ENCODE measurements around the gene PRRC2A.

The PRRC2A gene

DNA sequence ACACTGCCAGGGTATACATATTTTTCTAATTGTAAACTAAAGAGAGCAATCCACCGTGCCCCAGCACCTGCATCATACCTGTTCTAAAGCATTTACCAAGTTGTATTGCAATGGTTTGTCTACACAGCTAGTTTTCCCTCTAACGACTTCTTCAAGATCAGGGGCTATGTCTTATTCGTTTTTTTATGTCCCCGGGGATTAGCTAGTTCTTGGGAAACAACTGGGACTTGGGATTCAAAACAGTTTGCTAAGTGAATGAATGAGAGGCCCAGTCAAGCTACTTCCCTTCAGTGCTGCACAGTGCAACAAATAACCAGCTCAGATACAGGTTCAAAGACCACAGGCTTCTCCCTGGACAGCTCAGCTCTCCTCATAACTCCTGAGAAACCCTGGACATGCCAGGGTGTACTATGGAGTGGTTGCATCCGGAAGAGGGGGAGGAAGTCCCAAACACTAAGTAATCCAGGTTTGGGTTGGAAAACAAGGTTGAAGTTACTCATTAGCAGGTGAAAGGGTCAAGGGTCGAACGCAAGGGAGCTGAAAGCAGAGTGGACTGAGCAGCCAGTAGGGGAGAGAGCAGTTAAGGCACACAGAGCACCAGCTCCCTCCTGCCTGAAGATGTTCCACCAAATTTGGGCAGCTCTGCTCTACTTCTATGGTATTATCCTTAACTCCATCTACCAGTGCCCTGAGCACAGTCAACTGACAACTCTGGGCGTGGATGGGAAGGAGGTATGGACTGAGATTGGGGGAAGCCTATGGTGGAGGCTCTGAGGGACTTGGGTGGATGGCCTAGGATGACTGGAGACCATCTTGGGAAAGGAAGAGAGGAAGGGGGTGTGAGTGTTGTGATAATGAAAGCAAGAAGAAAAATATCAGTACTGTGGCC lies 35.1 kb downstream of the PRRC2A start, which contains the start of gene APOM (continued):
- TF ChIP-seq, protein P1, sequence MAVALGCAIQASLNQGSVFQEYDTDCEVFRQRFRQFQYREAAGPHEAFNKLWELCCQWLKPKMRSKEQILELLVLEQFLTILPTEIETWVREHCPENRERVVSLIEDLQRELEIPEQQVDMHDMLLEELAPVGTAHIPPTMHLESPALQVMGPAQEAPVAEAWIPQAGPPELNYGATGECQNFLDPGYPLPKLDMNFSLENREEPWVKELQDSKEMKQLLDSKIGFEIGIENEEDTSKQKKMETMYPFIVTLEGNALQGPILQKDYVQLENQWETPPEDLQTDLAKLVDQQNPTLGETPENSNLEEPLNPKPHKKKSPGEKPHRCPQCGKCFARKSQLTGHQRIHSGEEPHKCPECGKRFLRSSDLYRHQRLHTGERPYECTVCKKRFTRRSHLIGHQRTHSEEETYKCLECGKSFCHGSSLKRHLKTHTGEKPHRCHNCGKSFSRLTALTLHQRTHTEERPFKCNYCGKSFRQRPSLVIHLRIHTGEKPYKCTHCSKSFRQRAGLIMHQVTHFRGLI (tag by site-specific recombination; IDR thresholded peaks at IDR 0.05), result no peak
- TF ChIP-seq, protein P2, sequence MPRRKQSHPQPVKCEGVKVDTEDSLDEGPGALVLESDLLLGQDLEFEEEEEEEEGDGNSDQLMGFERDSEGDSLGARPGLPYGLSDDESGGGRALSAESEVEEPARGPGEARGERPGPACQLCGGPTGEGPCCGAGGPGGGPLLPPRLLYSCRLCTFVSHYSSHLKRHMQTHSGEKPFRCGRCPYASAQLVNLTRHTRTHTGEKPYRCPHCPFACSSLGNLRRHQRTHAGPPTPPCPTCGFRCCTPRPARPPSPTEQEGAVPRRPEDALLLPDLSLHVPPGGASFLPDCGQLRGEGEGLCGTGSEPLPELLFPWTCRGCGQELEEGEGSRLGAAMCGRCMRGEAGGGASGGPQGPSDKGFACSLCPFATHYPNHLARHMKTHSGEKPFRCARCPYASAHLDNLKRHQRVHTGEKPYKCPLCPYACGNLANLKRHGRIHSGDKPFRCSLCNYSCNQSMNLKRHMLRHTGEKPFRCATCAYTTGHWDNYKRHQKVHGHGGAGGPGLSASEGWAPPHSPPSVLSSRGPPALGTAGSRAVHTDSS (tag by site-specific recombination; IDR thresholded peaks at IDR 0.05), result no peak
- TF ChIP-seq ZNF660 (tag by site-specific recombination; IDR thresholded peaks at IDR 0.05) (no peak), ZNF677 (tag by site-specific recombination; IDR thresholded peaks at IDR 0.05) (no peak), KLF10 (tag by site-specific recombination; IDR thresholded peaks at IDR 0.05) (no peak)

DNA sequence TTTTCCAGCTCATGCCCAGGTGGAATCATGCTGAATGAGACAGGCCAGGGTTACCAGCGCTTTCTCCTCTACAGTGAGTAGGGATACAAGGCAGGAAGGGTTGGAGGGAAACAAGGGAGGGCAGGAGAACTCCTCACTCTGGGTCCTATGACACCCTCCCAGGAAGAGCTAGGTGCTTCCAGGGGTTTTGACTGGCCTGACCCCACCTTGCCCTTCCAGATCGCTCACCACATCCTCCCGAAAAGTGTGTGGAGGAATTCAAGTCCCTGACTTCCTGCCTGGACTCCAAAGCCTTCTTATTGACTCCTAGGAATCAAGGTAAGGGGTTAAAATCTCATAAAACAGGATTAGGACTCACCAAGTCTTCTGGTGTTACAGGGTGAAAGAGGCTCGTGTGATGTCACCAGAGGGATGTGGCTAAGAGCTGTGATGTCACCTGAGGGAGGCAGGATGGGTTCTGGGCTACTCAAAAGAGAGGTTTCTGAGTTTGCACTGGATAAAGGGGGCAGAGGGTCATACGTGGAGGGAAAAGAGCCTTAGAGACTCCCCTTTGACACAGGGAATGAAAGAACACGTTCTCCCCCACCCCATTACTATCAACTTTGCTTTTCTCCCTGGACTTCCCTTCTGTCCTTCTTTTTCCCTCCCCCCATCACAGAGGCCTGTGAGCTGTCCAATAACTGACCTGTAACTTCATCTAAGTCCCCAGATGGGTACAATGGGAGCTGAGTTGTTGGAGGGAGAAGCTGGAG lies 37.1 kb downstream of the PRRC2A start:
- Histone ChIP-seq H3K27ac (ENCODE audit: extremely low read depth, low read depth, low read length) (no peak overlapping the region), H3K4me3 (ENCODE audit: low read depth, low read length) (no peak overlapping the region), H3K9me3 (ENCODE audit: control insufficient read depth, insufficient read depth, low read depth, low read length) (no peaks in the 10 kb centered on the region), H3K4me1 (ENCODE audit: control insufficient read depth, insufficient read depth, low read length) (peaks cover 5% of the 10 kb centered on the region; the same call in 1 of the 2 replicates), H3K36me3 (ENCODE audit: control insufficient read depth in 2 of 2, insufficient read depth in 1 of 2, low read length in 2 of 2) (peaks cover 0 to 43% of the 10 kb centered on the region in 2 experiments; a peak in 2 of 3 replicates)
- CTCF ChIA-PET, result interaction anchor here (0.6 to 1.1 kb wide), 4 partner anchors 23 to 1217 kb away, joined by 3 to 4 read pairs (median 3); partner anchors contain the start of genes LST1 and LY6G5C
- POLR2A ChIA-PET, result interaction anchor here (0.9 to 3.2 kb wide), 5 partner anchors 9 to 314 kb away, joined by 3 to 11 read pairs (median 3); partner anchors contain the start of genes DXO, HSPA1B and PRRC2A
- TF ChIP-seq ZNF366 (tag by site-specific recombination; conservative IDR thresholded peaks at IDR 0.05) (peak; percentile 63), ZSCAN16 (tag by site-specific recombination; IDR thresholded peaks at IDR 0.05) (no peak), HOXD13 (CRISPR knock-in tag; IDR thresholded peaks at IDR 0.05; ENCODE audit: borderline replicate concordance) (0 out of 2 replicates have a peak, but pooled peaks have one; percentile 17), ZFP3 (tag by site-specific recombination; IDR thresholded peaks at IDR 0.05; ENCODE audit: low read depth) (no peak), SP2 (tag by site-specific recombination; IDR thresholded peaks at IDR 0.05) (0 out of 2 replicates have a peak, but pooled peaks have one; percentile 17), GLI2 (tag by site-specific recombination; IDR thresholded peaks at IDR 0.05; ENCODE audit: borderline replicate concordance, low read depth) (no peak), ZNF311 (tag by site-specific recombination; IDR thresholded peaks at IDR 0.05; ENCODE audit: borderline replicate concordance) (no peak), ZNF654 (tag by site-specific recombination; IDR thresholded peaks at IDR 0.05; ENCODE audit: low read depth) (no peak), SETDB1 (IDR thresholded peaks at IDR 0.05; ENCODE audit: insufficient read length, low read length) (no peak), SP7 (tag by site-specific recombination; IDR thresholded peaks at IDR 0.05) (no peak)
- TF ChIP-seq, protein P3, sequence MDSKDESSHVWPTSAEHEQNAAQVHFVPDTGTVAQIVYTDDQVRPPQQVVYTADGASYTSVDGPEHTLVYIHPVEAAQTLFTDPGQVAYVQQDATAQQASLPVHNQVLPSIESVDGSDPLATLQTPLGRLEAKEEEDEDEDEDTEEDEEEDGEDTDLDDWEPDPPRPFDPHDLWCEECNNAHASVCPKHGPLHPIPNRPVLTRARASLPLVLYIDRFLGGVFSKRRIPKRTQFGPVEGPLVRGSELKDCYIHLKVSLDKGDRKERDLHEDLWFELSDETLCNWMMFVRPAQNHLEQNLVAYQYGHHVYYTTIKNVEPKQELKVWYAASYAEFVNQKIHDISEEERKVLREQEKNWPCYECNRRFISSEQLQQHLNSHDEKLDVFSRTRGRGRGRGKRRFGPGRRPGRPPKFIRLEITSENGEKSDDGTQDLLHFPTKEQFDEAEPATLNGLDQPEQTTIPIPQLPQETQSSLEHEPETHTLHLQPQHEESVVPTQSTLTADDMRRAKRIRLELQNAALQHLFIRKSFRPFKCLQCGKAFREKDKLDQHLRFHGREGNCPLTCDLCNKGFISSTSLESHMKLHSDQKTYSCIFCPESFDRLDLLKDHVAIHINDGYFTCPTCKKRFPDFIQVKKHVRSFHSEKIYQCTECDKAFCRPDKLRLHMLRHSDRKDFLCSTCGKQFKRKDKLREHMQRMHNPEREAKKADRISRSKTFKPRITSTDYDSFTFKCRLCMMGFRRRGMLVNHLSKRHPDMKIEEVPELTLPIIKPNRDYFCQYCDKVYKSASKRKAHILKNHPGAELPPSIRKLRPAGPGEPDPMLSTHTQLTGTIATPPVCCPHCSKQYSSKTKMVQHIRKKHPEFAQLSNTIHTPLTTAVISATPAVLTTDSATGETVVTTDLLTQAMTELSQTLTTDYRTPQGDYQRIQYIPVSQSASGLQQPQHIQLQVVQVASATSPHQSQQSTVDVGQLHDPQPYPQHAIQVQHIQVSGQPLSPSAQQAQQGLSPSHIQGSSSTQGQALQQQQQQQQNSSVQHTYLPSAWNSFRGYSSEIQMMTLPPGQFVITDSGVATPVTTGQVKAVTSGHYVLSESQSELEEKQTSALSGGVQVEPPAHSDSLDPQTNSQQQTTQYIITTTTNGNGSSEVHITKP (tag by site-specific recombination; IDR thresholded peaks at IDR 0.05), result peak; percentile 84
- TF ChIP-seq, protein P4, sequence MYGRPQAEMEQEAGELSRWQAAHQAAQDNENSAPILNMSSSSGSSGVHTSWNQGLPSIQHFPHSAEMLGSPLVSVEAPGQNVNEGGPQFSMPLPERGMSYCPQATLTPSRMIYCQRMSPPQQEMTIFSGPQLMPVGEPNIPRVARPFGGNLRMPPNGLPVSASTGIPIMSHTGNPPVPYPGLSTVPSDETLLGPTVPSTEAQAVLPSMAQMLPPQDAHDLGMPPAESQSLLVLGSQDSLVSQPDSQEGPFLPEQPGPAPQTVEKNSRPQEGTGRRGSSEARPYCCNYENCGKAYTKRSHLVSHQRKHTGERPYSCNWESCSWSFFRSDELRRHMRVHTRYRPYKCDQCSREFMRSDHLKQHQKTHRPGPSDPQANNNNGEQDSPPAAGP (tag by site-specific recombination; IDR thresholded peaks at IDR 0.05), result no peak
- TF ChIP-seq, protein P5, sequence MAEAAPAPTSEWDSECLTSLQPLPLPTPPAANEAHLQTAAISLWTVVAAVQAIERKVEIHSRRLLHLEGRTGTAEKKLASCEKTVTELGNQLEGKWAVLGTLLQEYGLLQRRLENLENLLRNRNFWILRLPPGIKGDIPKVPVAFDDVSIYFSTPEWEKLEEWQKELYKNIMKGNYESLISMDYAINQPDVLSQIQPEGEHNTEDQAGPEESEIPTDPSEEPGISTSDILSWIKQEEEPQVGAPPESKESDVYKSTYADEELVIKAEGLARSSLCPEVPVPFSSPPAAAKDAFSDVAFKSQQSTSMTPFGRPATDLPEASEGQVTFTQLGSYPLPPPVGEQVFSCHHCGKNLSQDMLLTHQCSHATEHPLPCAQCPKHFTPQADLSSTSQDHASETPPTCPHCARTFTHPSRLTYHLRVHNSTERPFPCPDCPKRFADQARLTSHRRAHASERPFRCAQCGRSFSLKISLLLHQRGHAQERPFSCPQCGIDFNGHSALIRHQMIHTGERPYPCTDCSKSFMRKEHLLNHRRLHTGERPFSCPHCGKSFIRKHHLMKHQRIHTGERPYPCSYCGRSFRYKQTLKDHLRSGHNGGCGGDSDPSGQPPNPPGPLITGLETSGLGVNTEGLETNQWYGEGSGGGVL (tag by site-specific recombination; IDR thresholded peaks at IDR 0.05), result peak; percentile 84
- TF ChIP-seq, protein P6, sequence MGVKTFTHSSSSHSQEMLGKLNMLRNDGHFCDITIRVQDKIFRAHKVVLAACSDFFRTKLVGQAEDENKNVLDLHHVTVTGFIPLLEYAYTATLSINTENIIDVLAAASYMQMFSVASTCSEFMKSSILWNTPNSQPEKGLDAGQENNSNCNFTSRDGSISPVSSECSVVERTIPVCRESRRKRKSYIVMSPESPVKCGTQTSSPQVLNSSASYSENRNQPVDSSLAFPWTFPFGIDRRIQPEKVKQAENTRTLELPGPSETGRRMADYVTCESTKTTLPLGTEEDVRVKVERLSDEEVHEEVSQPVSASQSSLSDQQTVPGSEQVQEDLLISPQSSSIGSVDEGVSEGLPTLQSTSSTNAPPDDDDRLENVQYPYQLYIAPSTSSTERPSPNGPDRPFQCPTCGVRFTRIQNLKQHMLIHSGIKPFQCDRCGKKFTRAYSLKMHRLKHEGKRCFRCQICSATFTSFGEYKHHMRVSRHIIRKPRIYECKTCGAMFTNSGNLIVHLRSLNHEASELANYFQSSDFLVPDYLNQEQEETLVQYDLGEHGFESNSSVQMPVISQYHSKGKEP (tag by site-specific recombination; IDR thresholded peaks at IDR 0.05), result no peak
